KMS-11 (cell line): ENCODE results near the gene CRK.

Source experiments
- H2AFZ ChIP-seq: fragments of 200-600 bp; sonication (generic); 2 replicates; pipeline ENCODE4 v1.6.1; 2016; ENCODE audit warnings: antibody characterized with exemption, mixed run types, low read depth
- H3K27ac ChIP-seq: fragments of 200-600 bp; sonication (generic); 2 replicates; pipeline ENCODE4 v1.6.1; 2016; ENCODE audit warnings: mild to moderate bottlenecking, mixed run types
- H3K27me3 ChIP-seq: fragments of 200-600 bp; sonication (generic); 2 replicates; pipeline ENCODE4 v1.6.1; 2017; ENCODE audit warnings: mild to moderate bottlenecking, low read depth, mixed run types, moderate library complexity; ENCODE audit not compliant: insufficient read depth
- H3K36me3 ChIP-seq: fragments of 200-600 bp; sonication (generic); 2 replicates; pipeline ENCODE4 v1.6.1; 2017; ENCODE audit warnings: mild to moderate bottlenecking, mixed run types; ENCODE audit not compliant: insufficient read depth
- H3K4me1 ChIP-seq: fragments of 200-600 bp; sonication (generic); 2 replicates; pipeline ENCODE4 v1.6.1; 2016; ENCODE audit warnings: mild to moderate bottlenecking, low read depth, mixed run types; ENCODE audit not compliant: poor library complexity, severe bottlenecking
- H3K4me2 ChIP-seq: fragments of 200-600 bp; sonication (generic); 2 replicates; pipeline ENCODE4 v1.7.0; 2016; ENCODE audit warnings: mild to moderate bottlenecking, mixed run types
- H3K4me3 ChIP-seq: fragments of 200-600 bp; sonication (generic); IDR thresholded peaks from 2 replicates; pipeline ENCODE4 v1.6.1; 2017; ENCODE audit warnings: low read depth, low read length, mixed read lengths; ENCODE audit not compliant: insufficient read depth
- H3K79me2 ChIP-seq: fragments of 200-600 bp; sonication (generic); 2 replicates; pipeline ENCODE4 v1.6.1; 2016; ENCODE audit warnings: low read depth, mixed run types; ENCODE audit not compliant: insufficient read depth
- H3K9ac ChIP-seq: fragments of 200-600 bp; sonication (generic); 2 replicates; pipeline ENCODE4 v1.6.1; 2016; ENCODE audit warnings: mild to moderate bottlenecking, mixed run types
- H4K20me1 ChIP-seq: fragments of 200-600 bp; sonication (generic); 2 replicates; pipeline ENCODE4 v1.6.1; 2016; ENCODE audit warnings: mild to moderate bottlenecking, mixed run types; ENCODE audit not compliant: insufficient read depth
- TF ChIP-seq, protein P1 (sequence below): fragments of 200-600 bp; sonication (generic); conservative IDR thresholded peaks from 2 replicates; pipeline ENCODE4 v1.6.1; 2017; ENCODE audit warnings: low read depth, mild to moderate bottlenecking, antibody characterized with exemption, low read length, moderate library complexity, mixed read lengths

Gene CRK

DNA sequence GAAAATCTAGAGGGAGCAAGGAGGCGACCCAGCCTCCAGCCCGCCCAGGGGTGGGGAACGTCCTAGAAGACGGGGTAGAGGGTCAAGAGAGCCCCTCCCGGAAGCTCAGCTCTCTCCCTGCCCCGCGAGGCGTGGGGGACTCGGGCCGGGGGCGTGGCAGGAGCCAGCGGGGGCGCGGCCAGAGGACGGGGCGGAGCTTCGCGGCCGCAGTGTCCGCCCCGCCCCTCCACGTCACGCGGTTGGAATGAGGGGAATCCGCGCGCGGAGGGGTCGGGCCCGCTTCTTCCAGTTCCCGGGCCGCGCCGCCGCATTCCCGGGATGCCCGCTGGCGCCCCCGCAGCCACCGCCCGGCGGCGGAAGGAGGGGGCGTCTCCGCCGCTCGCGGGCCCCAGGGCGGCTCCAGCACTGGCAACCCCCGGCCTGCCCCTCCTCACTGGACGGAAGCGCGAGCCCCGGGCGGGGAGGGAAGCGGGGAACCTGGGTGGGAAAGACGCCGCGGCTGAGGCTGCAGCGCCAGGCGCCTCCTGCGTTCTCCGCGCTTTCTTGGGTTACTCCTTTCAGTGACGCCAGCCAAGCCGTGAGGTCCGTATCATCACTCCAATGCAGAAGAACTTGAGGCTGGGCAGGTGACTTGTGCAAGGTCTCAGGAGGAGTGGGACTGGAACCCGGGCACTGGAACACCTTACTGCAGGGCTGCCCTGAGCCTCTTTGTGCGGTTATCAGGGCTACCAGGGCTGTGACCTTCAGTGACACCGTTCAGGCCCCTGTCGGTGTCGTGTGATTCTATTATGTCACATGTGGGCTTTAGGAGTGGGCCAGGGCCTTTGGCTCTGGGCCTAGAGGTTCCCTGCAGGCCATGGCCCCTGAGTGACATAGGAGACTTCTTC is 32.1 kb upstream of the CRK start:
- Histone ChIP-seq H3K27ac (peak overlapping the region; percentile 89), H3K4me2 (peak overlapping the region; percentile 74), H3K4me1 (peaks cover 26% of the 10 kb centered on the region), H3K4me3 (no peak overlapping the region), H3K79me2 (no peaks in the 10 kb centered on the region), H4K20me1 (no peaks in the 10 kb centered on the region), H3K9ac (peak overlapping the region; percentile 56; the same call in 1 of the 2 replicates), H3K27me3 (no peaks in the 10 kb centered on the region), H2AFZ (peak overlapping the region; percentile 41), H3K36me3 (no peaks in the 10 kb centered on the region)
- TF ChIP-seq, protein P1, sequence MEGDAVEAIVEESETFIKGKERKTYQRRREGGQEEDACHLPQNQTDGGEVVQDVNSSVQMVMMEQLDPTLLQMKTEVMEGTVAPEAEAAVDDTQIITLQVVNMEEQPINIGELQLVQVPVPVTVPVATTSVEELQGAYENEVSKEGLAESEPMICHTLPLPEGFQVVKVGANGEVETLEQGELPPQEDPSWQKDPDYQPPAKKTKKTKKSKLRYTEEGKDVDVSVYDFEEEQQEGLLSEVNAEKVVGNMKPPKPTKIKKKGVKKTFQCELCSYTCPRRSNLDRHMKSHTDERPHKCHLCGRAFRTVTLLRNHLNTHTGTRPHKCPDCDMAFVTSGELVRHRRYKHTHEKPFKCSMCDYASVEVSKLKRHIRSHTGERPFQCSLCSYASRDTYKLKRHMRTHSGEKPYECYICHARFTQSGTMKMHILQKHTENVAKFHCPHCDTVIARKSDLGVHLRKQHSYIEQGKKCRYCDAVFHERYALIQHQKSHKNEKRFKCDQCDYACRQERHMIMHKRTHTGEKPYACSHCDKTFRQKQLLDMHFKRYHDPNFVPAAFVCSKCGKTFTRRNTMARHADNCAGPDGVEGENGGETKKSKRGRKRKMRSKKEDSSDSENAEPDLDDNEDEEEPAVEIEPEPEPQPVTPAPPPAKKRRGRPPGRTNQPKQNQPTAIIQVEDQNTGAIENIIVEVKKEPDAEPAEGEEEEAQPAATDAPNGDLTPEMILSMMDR, result no peak

DNA sequence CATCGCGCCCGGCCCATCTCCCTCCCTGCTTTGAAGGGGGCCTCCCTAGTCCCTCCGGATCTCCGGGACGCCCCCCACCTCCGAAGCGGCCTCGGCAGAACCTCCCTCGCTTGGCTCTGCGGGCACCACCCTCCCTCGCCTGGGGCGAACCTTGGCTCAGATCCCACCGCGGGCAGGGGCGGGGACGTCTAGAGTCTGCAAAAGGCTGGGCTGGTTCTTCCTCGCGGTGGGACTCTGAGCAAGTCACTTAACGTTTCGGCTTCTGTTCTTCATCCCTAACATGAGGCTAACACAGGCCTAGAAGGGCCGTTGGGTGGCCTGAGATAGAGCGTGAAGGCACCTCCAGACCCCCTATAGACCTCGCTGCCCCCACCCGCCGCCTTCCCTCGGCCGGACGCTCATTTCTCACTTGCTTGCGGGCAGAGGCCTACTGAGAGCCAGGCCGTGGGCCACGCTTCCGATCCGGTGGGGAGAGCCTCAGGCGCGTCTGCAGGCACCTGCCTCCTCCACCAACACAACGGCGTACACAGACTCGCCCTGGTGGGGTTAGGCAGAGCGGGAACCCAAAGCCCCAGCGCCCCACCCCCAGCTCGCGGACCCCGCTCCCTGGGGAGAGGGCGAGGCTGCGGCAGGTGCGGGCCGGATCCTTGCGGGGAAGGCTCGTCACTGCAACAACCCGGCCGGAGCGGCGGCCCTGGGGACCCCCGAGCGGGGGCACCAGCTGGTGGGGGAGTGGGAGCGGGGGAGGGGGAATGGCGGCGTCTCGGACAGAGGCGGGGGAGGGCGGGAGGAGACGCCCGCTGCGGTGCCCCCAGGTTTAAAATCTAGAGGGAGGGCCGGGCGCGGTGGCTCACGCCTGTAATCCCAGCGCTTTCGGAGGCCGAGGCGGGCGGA is 31.0 kb upstream of the CRK start:
- no peak overlapping the region for H3K4me3 ChIP-seq
- H3K27me3 ChIP-seq, result no peaks in the 10 kb centered on the region
- peaks cover 26% of the 10 kb centered on the region for H3K4me1 ChIP-seq
- no peaks in the 10 kb centered on the region for H3K79me2 ChIP-seq
- H4K20me1 ChIP-seq, result no peaks in the 10 kb centered on the region
- H2AFZ ChIP-seq, result peak overlapping the region; percentile 41
- no peaks in the 10 kb centered on the region for H3K36me3 ChIP-seq
- TF ChIP-seq, protein P1, result no peak
- peak overlapping the region; percentile 74 for H3K4me2 ChIP-seq
- peak overlapping the region; percentile 56 for H3K9ac ChIP-seq
- peak overlapping the region; percentile 89 for H3K27ac ChIP-seq

DNA sequence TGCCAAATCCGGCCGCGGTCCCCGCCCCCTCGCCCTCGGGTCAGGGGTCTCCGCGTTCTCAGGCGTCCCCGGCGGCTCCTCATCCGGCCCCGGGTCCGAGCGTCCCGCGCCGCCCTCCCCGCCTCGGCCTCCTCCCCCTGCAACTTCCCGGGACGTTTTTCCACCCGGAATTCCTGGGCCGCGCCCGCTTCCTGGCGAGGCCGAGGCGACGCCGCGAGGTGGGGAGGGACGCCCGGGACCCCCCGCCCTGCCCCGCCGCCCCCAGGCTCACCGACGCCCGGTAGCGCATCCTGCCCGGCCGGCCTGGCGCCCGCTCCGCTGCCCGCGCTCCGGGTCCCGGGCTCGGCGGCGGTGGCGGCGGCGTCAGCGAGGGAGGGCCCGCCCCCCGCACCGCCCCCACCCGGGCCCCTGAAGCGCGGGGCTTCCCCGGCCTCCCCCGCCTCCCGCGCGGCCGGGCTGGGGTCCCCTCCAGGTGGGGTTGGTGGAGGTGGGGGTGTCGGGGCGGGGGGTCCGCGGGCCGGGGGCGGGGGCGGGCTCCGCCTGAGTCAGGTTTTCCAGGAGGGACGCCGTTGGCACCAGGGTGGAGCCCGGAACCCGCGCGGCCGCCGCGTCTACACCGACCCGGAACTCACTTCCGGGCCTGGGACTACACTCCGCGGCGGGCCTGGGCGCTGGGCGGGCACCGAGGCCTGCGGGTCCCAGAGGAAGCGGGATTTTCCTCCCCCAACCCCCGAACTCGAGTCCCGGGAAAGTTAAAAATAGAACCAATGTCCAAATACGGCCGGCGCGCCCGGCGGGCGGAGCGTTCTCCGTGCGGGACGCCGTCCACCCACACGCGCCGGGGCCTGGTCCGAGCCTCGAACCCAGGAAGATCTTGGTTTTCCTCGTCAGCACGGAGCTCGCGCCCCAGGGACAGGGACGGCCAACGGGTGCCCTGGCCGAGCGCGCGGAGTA is 29.7 kb upstream of the CRK start:
- Histone ChIP-seq H3K79me2 (no peaks in the 10 kb centered on the region), H3K36me3 (no peaks in the 10 kb centered on the region), H3K4me3 (no peak overlapping the region)

More for the DNA sequence above, 29.7 kb upstream of the CRK start:
- Histone ChIP-seq H4K20me1 (no peaks in the 10 kb centered on the region), H3K4me2 (peak overlapping the region; percentile 74), H3K9ac (peak overlapping the region; percentile 55; the same call in 1 of the 2 replicates), H3K27ac (peak overlapping the region; percentile 89), H3K27me3 (no peaks in the 10 kb centered on the region), H2AFZ (peak overlapping the region; percentile 52), H3K4me1 (peaks cover 26% of the 10 kb centered on the region)
- TF ChIP-seq, protein P1, result no peak
